Fibroblast of the aortic adventitia (primary cell): ENCODE results near the gene LRMDA. TPM values are rescaled to one million over a fixed set of nuclear protein-coding genes. Genes with fewer than 3 reads are reported as not detected.

Experiments
- DNase-seq: peaks from one replicate; pipeline ENCODE4 v3.0.0-alpha.2; 2010; ENCODE audit warnings: low read depth
- H3K4me3 ChIP-seq: 2 replicates; pipeline ENCODE4 v1.5.1; 2011; ENCODE audit warnings: low read depth, mild to moderate bottlenecking, control low read depth, low read length, moderate library complexity
- total RNA-seq: library from RNA; depleted of rRNA; stranded (reverse); fragments of >200 nt; gene quantifications from 2 replicates; pipeline ENCODE4 v1.2.3, GENCODE V29; 2012; ENCODE audit warnings: low replicate concordance
- TF ChIP-seq, protein P1 (sequence below): IDR thresholded peaks from 2 replicates; pipeline ENCODE4 v1.5.1; 2011; ENCODE audit warnings: mild to moderate bottlenecking, low read length, control low read depth, inconsistent platforms; ENCODE audit not compliant: insufficient read depth

LRMDA gene
- total RNA-seq, 1 donor = 6.3 TPM

DNA sequence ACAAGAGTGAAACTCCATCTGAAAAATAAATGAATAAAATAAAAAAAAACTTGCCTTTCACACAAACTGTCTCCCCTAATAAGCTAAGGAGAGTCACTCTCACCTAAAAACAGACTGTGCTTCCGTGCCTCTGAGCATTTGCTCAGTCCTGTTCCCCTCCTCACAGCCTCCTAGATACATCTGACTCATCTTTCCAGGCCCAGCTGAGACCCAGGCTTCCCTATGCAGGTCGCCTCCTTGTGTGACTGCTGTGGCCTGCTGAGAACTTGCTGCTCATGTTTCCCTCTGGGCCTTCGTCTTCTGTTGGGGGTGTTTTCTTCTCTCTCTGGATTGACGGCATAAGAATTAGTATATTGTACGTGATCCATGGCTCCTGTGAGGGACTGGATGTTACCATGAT is 777.7 kb downstream of the LRMDA start:
- TF ChIP-seq, protein P1, sequence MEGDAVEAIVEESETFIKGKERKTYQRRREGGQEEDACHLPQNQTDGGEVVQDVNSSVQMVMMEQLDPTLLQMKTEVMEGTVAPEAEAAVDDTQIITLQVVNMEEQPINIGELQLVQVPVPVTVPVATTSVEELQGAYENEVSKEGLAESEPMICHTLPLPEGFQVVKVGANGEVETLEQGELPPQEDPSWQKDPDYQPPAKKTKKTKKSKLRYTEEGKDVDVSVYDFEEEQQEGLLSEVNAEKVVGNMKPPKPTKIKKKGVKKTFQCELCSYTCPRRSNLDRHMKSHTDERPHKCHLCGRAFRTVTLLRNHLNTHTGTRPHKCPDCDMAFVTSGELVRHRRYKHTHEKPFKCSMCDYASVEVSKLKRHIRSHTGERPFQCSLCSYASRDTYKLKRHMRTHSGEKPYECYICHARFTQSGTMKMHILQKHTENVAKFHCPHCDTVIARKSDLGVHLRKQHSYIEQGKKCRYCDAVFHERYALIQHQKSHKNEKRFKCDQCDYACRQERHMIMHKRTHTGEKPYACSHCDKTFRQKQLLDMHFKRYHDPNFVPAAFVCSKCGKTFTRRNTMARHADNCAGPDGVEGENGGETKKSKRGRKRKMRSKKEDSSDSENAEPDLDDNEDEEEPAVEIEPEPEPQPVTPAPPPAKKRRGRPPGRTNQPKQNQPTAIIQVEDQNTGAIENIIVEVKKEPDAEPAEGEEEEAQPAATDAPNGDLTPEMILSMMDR = no peak
- H3K4me3 ChIP-seq = no peak overlapping the region
- no peak for DNase-seq

DNA sequence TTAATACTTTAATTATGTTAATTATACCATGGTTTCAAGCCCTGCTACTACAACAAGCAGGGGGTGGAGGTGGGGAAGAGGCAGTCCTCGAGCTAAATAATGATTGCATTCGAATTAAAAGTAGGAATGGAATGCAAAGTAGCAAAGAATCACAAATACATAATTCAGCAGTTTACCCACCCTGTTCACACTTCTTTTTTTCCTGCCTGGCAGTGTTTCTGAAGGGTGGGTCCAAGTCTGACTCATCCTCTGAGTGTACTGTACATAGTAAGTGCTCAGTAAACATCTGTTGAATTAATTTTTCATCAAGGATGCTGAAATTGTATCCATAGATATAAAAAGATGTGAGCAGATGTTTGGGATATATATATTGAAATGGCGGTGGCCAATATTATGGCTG is 778.8 kb downstream of the LRMDA start:
- TF ChIP-seq, protein P1 = no peak
- no peak overlapping the region for H3K4me3 ChIP-seq
- DNase-seq = no peak

DNA sequence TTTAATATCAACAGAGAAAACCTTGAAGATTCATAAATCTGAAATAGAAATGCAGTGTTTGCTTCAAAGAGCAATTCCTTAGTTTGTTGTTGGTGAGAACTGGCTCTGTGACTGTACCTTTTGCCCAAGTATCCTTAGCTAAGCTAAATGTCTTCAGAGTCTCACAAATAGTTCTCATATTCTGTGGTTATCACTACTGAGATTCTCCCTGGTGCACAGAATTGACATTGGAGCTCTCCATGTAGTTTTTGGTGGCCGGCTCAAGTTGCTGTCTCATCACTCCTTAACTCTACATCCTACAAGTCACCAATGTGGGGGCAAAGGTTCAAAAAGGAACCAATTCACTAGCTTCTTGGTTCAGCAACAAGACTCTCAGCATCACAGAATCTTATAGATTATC is 780.3 kb downstream of the LRMDA start:
- no peak overlapping the region for H3K4me3 ChIP-seq
- TF ChIP-seq, protein P1 = no peak
- no peak for DNase-seq

DNA sequence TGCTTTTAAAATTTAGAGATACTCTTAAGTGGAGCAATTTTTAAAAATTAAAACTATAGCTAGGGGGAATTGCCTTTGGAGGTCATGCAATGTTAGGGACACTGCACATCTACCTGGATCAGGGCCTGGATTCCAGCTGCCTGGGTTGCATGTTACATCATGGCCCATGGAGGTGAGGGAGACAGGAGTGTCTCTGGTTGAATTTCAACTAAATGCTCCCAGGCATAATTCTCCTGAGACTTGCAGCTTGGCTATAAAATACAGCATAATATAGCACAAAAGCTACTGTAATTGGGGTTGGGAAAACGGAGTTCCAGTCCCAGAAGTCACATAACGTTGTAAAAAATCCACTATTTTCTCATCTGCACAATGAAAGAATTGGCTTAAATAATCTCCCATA is 782.5 kb downstream of the LRMDA start:
- no peak overlapping the region for H3K4me3 ChIP-seq
- no peak for DNase-seq
- TF ChIP-seq, protein P1 = no peak

DNA sequence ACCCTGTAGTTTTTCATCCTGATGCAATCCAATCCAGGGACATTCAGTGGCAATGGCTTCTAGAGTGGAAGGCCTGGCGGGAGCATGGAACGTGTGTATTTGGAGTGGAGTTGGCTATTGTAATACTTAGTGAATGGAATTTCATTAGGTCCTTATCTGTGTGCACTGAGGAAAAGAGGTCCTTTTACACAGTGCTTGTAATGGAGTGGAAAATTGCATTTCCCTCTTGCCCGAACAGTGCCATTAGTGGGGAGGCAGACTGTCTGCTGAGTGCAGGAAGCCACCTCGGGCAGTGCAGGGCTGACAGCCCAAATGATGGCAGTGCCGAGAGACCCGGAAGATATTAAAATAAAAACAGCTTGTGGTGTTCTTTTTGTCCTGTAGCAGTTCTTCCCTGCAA is 786.6 kb downstream of the LRMDA start:
- TF ChIP-seq, protein P1 = no peak
- DNase-seq = no peak
- no peak overlapping the region for H3K4me3 ChIP-seq

DNA sequence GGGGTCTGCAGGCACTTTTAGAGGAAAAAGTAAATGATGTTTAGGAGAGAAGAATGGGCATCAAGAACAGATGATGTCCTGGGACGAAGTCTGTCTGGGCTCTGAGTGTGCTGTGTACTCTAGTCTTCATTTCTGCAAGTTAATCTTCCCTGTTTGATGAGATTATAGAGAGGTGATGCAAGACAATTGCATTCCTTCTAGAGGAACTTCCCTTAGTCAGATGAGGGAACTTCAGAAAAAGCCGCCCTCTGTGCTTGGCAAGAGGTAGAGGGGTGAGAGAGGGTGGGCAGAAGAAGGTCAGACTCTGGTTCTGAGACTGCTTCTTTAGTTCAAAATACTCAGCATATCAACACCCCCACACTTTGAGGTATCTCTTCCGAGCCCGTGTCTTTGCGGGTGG is 797.9 kb downstream of the LRMDA start:
- no peak for DNase-seq
- TF ChIP-seq, protein P1 = no peak
- no peak overlapping the region for H3K4me3 ChIP-seq

DNA sequence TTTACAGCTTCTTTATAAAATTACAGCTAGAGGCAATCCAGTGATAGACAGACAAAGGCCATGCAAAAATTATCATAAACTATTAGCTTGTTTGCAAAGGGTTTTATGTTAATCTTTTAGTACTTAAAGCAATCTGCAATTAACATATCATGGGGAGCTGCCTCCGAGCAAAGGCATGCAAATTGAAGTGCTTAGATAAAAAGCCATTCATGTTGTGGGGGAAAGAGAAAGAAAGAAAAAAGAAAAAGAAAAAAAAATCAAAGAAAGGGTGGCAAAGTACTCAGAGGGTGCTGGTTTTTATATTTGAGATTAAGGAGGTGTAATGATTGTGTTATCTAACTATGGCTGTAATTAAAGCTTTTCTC is 799.5 kb downstream of the LRMDA start:
- no peak for DNase-seq
- TF ChIP-seq, protein P1 = no peak
- no peak overlapping the region for H3K4me3 ChIP-seq
